H7 (cell line): ENCODE measurements around the gene GFER. TPM values are rescaled to one million over a fixed set of nuclear protein-coding genes. Genes with fewer than 3 reads are reported as not detected.

Experiments
- DNase-seq: peaks from one replicate; pipeline ENCODE4 v3.0.0; 2012
- H3K27me3 ChIP-seq: 2 replicates; pipeline ENCODE4 v1.6.0; 2011; ENCODE audit warnings: mild to moderate bottlenecking, low read length; ENCODE audit not compliant: control insufficient read depth, insufficient read depth
- H3K36me3 ChIP-seq: replicated peaks from 2 replicates; pipeline ENCODE4 v1.5.1; 2011; ENCODE audit warnings: low read length; ENCODE audit not compliant: control insufficient read depth, insufficient read depth
- H3K4me3 ChIP-seq: 2 replicates; pipeline ENCODE4 v1.5.1; 2011; ENCODE audit warnings: low read depth, mild to moderate bottlenecking, control low read depth, low read length, moderate library complexity; ENCODE audit not compliant: insufficient read depth
- total RNA-seq: library from RNA; depleted of rRNA; stranded (reverse); fragments of >200 nt; shearing (Covaris generic); gene quantifications from 2 replicates; pipeline ENCODE4 v1.2.3, GENCODE V29; 2014

The GFER gene
- total RNA-seq, 1 experiment from 2014 or later: 75.1 TPM

DNA sequence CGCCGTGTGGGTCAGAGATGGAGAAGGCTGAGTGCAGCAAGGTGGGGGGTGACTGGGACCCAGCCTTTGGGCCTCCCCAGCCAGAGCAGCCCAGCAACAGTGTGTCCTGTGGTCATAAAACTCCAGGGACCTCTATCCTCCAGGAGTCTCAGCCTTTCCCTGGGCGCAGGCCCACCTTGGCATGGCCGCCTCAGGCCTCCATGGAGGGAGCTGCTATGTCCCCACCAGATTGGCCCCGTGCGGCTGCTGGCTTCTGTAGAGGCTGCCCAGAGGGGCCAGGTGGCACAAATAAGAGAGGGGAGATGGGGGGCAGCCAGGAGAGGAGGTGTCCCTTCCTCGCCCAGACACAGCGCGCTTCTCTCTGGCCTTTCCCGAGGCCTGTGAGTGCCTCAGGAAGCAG, 3.2 kb downstream of the GFER start:
- peaks cover 6% of the 10 kb centered on the region for H3K36me3 ChIP-seq
- DNase-seq: no peak
- H3K27me3 ChIP-seq: peaks cover 41% of the 10 kb centered on the region
- H3K4me3 ChIP-seq: no peak overlapping the region

DNA sequence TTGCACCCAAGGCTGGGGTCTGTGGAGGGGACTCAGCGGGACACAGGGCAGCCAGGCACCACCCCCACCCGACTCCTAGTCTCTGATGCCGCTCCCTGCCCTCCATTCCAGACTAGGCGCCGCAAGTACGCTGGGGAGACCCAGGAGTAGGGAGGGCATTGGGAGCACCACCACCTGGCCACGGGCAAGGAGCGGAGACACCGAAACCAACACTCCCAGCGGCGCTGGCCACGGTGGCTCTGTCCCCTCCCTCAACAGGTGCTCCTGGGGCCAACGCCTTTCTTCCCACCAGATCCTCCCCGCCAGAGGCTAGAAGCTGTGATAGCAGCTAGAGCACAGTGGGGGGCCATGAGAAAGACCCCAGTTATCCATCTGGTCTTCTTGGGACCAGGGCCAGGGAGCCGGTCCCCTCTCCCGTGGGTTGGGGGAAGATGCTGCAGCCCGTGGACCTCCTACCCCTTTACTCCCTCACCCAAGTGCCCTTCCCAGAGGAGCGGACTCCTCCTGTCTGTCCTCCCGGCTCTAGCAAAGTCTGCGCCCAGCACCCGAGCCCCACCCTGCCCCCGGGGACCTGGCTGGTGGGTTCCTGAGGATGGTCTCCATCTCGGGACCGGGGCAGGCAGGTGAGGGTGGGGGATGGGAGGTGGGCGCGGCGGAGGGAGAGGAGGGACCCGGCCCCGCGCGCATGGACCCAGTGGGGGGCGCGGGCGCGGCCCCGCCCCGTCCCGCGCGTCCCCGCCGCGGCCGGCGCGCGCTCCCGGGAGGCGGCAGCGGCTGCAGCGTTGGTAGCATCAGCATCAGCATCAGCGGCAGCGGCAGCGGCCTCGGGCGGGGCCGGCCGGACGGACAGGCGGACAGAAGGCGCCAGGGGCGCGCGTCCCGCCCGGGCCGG, 5.5 kb downstream of the GFER start, which contains the start of gene SYNGR3:
Gene SYNGR3 (plus strand): TSS at position 762 of the 892 bp plus-strand sequence. CDS start 133 bp downstream, outside the sequence.
- Histone ChIP-seq H3K27me3 (peaks cover 26% of the 10 kb centered on the region), H3K4me3 (peak within 1 kb of the TSS; percentile 66), H3K36me3 (peaks cover 6% of the 10 kb centered on the region)
- peak; percentile 92 for DNase-seq

DNA sequence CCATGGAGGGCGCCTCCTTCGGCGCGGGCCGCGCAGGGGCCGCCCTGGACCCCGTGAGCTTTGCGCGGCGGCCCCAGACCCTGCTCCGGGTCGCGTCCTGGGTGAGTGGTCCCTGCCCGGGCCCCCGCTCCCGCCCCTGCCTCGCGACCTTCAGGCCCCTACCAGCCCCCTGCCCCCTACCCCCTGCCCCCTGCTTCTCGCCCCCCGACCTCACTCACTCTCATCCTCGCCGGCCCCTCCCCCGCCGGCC, 6.0 kb downstream of the GFER start:
- peak overlapping the region; percentile 66 for H3K4me3 ChIP-seq
- no peak for DNase-seq

DNA sequence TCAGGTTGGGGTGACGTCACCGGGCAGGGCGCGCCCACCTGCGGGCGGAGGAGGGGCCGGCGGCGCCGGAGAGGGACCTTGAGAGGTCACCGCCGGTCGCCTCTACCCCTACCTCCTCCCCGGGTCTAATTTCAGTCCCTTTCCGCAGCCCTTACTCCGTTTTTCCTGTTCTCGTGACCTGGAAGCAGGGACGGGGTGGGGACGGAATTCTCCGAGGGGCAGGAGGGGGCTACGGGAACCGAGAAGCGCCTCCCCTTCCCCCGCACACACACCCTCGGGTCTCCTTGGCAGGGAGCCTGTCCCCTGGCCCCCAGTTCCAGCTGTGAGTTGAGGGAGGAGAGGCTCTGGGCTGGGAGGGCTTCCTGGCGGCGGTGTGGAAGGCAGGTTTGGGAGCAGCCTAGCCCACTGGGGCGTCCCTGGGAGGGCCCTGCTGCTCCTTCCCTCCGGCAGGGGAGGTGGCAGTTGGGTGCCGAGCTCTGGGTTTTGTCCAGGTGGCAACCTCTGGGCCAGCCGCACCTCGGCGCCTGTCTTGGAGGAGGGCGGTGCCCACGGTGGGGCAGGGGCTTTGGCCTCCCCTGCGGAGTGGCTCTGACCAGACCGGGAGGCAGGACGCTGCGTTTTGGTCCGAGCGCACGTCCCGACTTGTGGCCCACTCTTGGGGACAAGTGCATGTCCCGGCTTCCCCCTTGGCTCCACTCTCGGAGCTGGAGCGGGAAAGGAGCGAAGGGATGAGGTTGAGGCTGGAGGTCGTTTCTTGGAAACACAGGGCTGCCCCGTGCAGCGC, 6.5 kb downstream of the GFER start:
- Histone ChIP-seq H3K36me3 (peaks cover 5% of the 10 kb centered on the region), H3K27me3 (peaks cover 26% of the 10 kb centered on the region), H3K4me3 (peak overlapping the region; percentile 66)
- DNase-seq: peak; percentile 96

More for the DNA sequence above, 6.0 kb downstream of the GFER start:
- peaks cover 26% of the 10 kb centered on the region for H3K27me3 ChIP-seq
- peaks cover 6% of the 10 kb centered on the region for H3K36me3 ChIP-seq

DNA sequence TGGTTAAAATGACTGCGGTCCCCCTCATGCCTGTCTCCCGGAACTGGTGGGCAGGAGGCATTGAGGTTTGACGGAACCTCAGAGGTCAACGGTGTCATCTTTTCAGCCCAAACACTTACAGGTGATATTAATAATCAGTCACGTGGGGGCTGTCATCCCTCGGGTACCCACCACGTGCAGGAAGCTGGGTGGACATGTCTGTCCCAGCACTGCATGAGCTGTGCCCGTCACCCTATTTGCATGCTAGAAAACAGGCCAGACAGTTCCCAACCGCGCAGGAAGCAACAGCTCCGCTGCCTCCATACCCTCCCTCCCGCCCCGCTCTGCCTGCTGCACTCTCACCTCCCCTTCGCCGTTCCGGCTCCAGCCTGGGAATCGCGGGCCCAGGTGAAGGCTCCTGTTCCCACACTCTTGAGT, 7.2 kb downstream of the GFER start:
- H3K27me3 ChIP-seq: peaks cover 26% of the 10 kb centered on the region
- H3K4me3 ChIP-seq: peak overlapping the region; percentile 66
- H3K36me3 ChIP-seq: peaks cover 1% of the 10 kb centered on the region
- DNase-seq: peak; percentile 77

DNA sequence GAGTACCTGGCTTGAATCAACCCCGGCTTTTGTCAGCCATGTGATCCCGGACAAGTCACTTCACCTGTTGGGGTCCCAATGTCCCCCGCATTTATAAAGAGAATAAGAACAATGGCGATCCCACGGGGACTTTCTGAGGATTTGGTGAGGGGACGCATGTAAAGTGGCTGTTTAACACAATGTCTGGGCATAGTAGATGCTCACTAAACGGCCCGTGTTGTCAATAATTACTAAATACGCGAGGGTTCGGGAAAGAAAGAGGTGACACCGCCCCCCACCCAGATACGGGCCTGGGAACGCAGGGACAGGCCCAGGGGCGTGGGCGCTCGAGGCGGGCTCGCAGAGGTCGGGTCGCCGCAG, 7.6 kb downstream of the GFER start:
- peak overlapping the region; percentile 66 for H3K4me3 ChIP-seq
- peaks cover 1% of the 10 kb centered on the region; the same call in 1 of the 2 replicates for H3K36me3 ChIP-seq
- H3K27me3 ChIP-seq: peaks cover 26% of the 10 kb centered on the region
- DNase-seq: no peak

DNA sequence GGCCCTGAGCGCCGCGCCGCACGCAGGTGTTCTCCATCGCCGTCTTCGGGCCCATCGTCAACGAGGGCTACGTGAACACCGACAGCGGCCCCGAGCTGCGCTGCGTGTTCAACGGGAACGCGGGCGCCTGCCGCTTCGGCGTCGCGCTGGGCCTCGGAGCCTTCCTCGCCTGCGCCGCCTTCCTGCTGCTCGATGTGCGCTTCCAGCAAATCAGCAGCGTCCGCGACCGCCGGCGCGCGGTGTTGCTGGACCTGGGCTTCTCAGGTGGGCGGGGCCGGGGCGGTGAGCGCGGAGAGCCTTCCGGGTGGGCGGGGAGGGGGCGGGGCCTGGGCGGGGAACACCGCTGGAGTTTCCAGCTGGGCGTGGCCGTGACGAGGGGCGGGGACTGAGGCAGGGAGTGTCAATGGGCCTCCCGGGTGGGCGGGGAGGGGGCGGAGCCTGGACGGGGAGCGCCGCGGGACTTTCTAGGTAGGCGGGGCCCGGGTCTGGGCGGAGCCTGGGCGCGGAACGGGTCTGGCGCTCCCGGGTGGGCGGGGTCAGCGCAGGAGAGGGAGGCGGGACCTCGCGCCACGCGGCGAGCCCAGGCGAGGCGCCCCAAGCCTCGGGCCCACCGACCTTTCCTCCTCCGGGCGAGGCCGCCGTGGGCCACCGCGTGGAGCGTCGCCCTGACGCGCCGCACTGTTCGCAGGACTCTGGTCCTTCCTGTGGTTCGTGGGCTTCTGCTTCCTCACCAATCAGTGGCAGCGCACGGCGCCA, 8.1 kb downstream of the GFER start:
- peak; percentile 100 for DNase-seq
- Histone ChIP-seq H3K4me3 (peak overlapping the region; percentile 66), H3K36me3 (peaks cover 1% of the 10 kb centered on the region), H3K27me3 (peaks cover 26% of the 10 kb centered on the region)

DNA sequence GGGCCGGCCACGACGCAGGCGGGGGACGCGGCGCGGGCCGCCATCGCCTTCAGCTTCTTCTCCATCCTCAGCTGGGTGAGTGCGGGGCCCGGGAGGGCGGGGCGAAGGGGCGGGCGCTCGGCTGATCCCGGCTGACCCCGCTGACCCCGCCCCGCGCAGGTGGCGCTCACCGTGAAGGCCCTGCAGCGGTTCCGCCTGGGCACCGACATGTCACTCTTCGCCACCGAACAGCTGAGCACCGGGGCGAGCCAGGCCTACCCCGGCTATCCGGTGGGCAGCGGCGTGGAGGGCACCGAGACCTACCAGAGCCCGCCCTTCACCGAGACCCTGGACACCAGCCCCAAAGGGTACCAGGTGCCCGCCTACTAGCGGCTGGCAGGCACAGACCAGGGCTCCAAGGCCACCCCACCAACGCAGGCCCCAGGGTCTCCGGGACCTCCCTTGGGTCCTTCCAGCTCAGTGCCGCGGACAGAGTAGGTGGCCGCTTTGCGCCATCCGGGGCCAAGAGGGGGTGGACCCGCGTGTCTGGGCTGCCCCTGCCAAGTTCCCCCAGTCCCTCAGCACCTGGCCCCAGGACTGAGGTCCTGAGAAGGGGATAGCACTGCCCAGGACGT, 8.8 kb downstream of the GFER start:
- peak overlapping the region; percentile 61 for H3K4me3 ChIP-seq

DNA sequence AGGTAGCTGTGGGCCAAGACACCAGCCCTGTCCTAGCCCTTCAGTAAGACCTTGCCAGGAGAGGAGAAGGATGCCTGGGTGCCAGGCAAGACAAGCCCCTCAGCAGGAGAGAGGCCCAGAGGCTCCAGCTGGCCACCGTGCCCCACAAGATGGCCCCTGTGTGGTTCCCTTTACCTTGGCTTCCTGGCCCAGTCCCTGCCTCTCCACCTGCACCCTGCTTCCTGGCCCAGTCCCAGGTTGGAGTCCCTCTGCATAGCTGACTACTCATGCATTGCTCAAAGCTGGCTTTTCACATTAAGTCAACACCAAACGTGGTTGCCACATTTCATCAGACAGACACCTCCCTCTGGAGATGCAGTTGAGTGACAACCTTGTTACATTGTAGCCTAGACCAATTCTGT, 9.7 kb downstream of the GFER start:
- Histone ChIP-seq H3K36me3 (peaks cover 7% of the 10 kb centered on the region), H3K27me3 (peaks cover 24% of the 10 kb centered on the region), H3K4me3 (no peak overlapping the region)
- no peak for DNase-seq

More for the DNA sequence above, 8.8 kb downstream of the GFER start:
- Histone ChIP-seq H3K36me3 (peaks cover 3% of the 10 kb centered on the region), H3K27me3 (peaks cover 26% of the 10 kb centered on the region)
- DNase-seq: peak; percentile 92

DNA sequence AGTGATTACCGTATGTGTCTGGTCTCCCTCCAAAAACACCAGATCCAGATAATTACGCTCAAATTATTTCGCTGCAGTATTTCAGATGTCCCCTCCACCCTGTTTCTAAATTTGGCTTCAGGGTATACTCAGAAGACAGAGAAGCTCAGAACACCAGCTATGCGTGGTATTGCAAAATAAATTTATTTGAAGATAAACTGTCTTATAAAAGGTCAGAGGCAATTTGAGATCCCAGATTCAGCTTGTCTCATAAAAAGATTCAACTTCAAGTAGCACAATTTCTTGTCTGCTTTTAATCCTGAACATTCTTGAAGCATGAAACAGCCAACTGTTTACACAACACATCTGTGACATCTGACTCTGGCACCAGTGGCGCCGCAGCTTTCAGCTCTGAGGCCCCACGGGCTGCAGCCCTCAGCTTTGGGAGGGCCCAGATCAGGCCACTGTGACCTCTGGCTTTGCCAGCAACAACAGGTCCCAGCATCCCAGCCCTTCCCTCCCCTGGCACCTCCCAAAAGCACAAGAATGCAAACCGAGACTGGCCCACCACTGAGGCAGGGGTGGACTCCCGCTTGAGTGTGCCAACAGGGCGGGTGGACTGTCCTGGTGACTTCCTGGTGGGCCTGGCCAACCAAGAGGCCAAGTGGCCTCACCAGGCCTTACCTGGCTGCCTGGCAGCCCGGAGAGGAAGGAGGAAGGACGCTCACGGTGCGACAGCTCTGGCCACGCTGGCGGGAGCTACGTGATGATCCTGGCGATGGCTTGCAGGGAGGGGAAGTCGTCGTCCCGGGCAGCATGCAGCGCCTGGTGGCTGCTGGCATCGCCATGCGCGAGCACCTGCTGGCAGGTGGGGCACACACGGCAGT, 13.7 kb downstream of the GFER start:
- Histone ChIP-seq H3K27me3 (no peaks in the 10 kb centered on the region; the same call in 1 of the 2 replicates), H3K4me3 (no peak overlapping the region)

DNA sequence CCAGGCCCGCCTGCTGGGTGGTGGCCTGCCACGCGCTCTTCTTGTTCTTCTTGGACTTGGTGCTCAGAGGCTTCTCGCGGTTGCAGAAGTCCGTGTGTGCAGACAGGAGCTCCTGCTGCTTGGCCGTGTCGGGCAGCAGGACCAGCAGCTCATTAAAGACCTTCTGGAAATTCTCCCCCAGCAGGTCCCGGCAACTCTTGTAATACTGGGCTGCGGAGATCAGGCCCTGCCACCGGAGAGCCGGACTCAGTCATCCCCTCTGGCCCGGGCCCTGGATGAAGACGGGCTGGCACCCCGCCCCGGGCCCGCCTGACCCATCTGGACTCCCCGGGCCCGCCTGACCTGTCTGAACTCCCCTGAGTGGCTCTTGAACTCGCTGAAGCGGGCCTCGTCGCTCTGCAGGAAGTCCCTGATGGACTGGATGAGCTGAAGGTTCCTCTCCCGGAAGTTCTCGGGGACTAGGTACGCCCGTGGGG, 14.4 kb downstream of the GFER start:
- Histone ChIP-seq H3K27me3 (no peaks in the 10 kb centered on the region), H3K36me3 (peaks cover 23% of the 10 kb centered on the region), H3K4me3 (no peak overlapping the region)
- no peak for DNase-seq

More for the DNA sequence above, 13.7 kb downstream of the GFER start:
- H3K36me3 ChIP-seq: peaks cover 20% of the 10 kb centered on the region
- DNase-seq: no peak

DNA sequence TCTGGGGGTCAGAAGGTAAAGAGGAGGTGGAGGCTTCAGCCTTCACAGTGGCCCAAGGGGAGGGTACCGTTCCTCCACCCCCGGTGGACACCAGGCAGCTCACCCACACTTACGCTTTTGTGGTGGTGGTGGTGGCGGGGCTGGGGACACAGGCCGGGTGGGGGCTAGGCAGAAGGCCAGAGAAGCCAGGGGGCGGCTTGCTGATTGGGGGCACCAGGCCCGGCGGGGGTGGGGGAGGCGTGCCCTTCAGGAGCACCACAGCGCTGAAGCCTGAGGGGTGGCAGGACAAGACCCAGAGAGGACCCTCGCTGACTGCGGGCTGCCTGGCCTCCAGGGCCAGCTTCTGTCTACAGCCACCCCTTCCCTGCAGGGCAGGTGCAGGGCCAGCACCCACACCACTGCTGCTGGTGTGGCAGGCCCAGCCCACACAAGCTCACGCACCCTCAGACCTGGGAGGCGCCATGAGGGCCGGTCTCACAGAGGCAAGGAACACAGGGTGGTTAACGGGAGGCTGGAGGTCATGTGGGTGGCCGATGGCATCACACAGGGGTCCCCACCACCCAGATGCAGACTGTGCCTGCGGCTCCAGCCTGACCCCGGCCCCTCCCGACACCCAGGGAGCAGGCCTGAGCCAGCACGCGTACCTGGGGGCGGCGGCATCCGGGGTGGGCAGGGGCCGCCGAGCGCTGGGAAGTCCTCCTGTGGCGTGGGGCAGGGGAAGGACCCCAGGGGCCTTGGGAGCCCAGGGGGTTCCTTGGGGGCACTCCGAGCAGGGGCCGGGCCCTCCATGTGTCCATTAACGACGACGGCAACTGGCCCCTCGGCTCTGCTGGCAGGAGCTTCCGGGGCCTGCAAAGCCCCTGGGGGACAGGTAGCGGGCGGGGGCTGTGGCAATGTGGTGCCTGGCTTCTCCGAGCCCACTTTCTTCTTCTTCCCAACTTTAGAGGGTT, 15.1 kb downstream of the GFER start:
- H3K4me3 ChIP-seq: no peak overlapping the region
- no peak for DNase-seq
- H3K36me3 ChIP-seq: peaks cover 23% of the 10 kb centered on the region
- no peaks in the 10 kb centered on the region for H3K27me3 ChIP-seq
